ENCODE data around the gene RAB9A.
"Not testable (repeated sequence)": the region's sequence is repeated elsewhere in the genome, so short reads cannot be mapped to it uniquely, and the experiment has no call there.

The RAB9A gene

GRCh38 chrX:13702111-13702789 lies 13.3 kb downstream of the RAB9A start:
- no peak for DNase-seq (ENCODE audit: low spot score)

GRCh38 chrX:13703135-13703534 lies 14.2 kb downstream of the RAB9A start:
- no peak for DNase-seq (ENCODE audit: low spot score)

- DNase-seq (ENCODE audit: low spot score), result no peak
These were observed 14.7 kb downstream of the RAB9A start for GRCh38 chrX:13703589-13703988.

- DNase-seq (ENCODE audit: low spot score), result no peak
These were observed 22.2 kb downstream of the RAB9A start for GRCh38 chrX:13711141-13711540.

- no peak for DNase-seq (ENCODE audit: low spot score)
These were observed 27.5 kb downstream of the RAB9A start for GRCh38 chrX:13716455-13716854.

GRCh38 chrX:13716905-13717304 lies 28.0 kb downstream of the RAB9A start:
- no peak for DNase-seq (ENCODE audit: low spot score)

GRCh38 chrX:13717700-13718472 lies 29.0 kb downstream of the RAB9A start:
- no peak for DNase-seq (ENCODE audit: low spot score)

GRCh38 chrX:13719192-13719856 lies 30.4 kb downstream of the RAB9A start:
- DNase-seq (ENCODE audit: low spot score), result no peak

- no peak for DNase-seq (ENCODE audit: low spot score)
These were observed 32.4 kb downstream of the RAB9A start for GRCh38 chrX:13721371-13721770.

GRCh38 chrX:13721819-13722519 lies 33.0 kb downstream of the RAB9A start:
- DNase-seq (ENCODE audit: low spot score), result no peak

GRCh38 chrX:13724878-13725277 lies 36.0 kb downstream of the RAB9A start:
- not testable (repeated sequence) for DNase-seq (ENCODE audit: low spot score)

- not testable (repeated sequence) for DNase-seq (ENCODE audit: low spot score)
These were observed 37.7 kb downstream of the RAB9A start for GRCh38 chrX:13726583-13726982.

- not testable (repeated sequence) for DNase-seq (ENCODE audit: low spot score)
These were observed 41.6 kb downstream of the RAB9A start for GRCh38 chrX:13730523-13730922.

- no peak for DNase-seq (ENCODE audit: low spot score)
These were observed 43.5 kb downstream of the RAB9A start for GRCh38 chrX:13732246-13733067.

GRCh38 chrX:13733506-13733905 lies 44.6 kb downstream of the RAB9A start:
- DNase-seq (ENCODE audit: low spot score), result no peak

- DNase-seq (ENCODE audit: low spot score), result peak; percentile 89
These were observed 45.6 kb downstream of the RAB9A start, which contains the start of the genes OFD1 and TRAPPC2 for GRCh38 chrX:13734278-13735172. TSS of gene OFD1 (plus strand) at chrX:13734748. CDS start at chrX:13735072, 324 bp downstream. TSS of gene TRAPPC2 (minus strand) at chrX:13734620. CDS start at chrX:13719963, 14,657 bp downstream.

- DNase-seq (ENCODE audit: low spot score), result no peak
These were observed 52.8 kb downstream of the RAB9A start for GRCh38 chrX:13741695-13742094.

GRCh38 chrX:13742397-13743176 lies 53.7 kb downstream of the RAB9A start:
- no peak for DNase-seq (ENCODE audit: low spot score)

- DNase-seq (ENCODE audit: low spot score), result no peak
These were observed 58.9 kb downstream of the RAB9A start for GRCh38 chrX:13747836-13748235.

All from LoVo (cell line).